Suppressor macrophage (primary cell): Measurements from ENCODE around the gene AGTR1.
"Not testable (repeated sequence)": the region's sequence is repeated elsewhere in the genome, so short reads cannot be mapped to it uniquely, and the experiment has no call there.

Experiments
- DNase-seq, 4 experiments: peaks; one replicate each; pipeline ENCODE4 v3.0.0-alpha.2; 2020 to 2022

Gene AGTR1

GRCh38 chr3:148718982-148719862 is 21.5 kb downstream of the AGTR1 start:
- peak in 2 of 4 experiments; percentile 7 to 15 for DNase-seq

- DNase-seq: no peak
These were observed 23.2 kb downstream of the AGTR1 start for GRCh38 chr3:148720873-148721272.

GRCh38 chr3:148723631-148724030 is 25.9 kb downstream of the AGTR1 start:
- DNase-seq: no peak

- DNase-seq: peak; percentile 66 to 79 (median 75)
These were observed 29.5 kb downstream of the AGTR1 start for GRCh38 chr3:148727231-148727630.

GRCh38 chr3:148728753-148729152 is 31.1 kb downstream of the AGTR1 start:
- no peak for DNase-seq

GRCh38 chr3:148729476-148730055 is 31.9 kb downstream of the AGTR1 start:
- DNase-seq: no peak

- DNase-seq: no peak
These were observed 33.0 kb downstream of the AGTR1 start for GRCh38 chr3:148730676-148731075.

GRCh38 chr3:148735597-148735996 is 37.9 kb downstream of the AGTR1 start:
- peak in 3 of 4 experiments; percentile 17 to 28 (median 20) for DNase-seq

GRCh38 chr3:148736086-148736485 is 38.4 kb downstream of the AGTR1 start:
- no peak for DNase-seq

- DNase-seq: no peak
These were observed 39.4 kb downstream of the AGTR1 start for GRCh38 chr3:148737104-148737530.

- no peak for DNase-seq
These were observed 42.0 kb downstream of the AGTR1 start for GRCh38 chr3:148739720-148740119.

- DNase-seq: no peak
These were observed 42.6 kb downstream of the AGTR1 start for GRCh38 chr3:148740291-148740690.

GRCh38 chr3:148741219-148741618 is 43.5 kb downstream of the AGTR1 start:
- DNase-seq: no peak

GRCh38 chr3:148742118-148742517 is 44.4 kb downstream of the AGTR1 start:
- DNase-seq: no peak

GRCh38 chr3:148746053-148746452 is 48.4 kb downstream of the AGTR1 start:
- DNase-seq: no peak

- no peak for DNase-seq
These were observed 50.6 kb downstream of the AGTR1 start for GRCh38 chr3:148748283-148748682.

GRCh38 chr3:148750296-148750695 is 52.6 kb downstream of the AGTR1 start:
- DNase-seq: no peak

GRCh38 chr3:148751461-148751860 is 53.8 kb downstream of the AGTR1 start:
- DNase-seq: no peak

GRCh38 chr3:148753385-148753784 is 55.7 kb downstream of the AGTR1 start:
- DNase-seq: not testable (repeated sequence)

- no peak for DNase-seq
These were observed 57.9 kb downstream of the AGTR1 start for GRCh38 chr3:148755570-148755969.

GRCh38 chr3:148756311-148756710 is 58.6 kb downstream of the AGTR1 start:
- DNase-seq: peak in 2 of 4 experiments; percentile 6 to 23

- peak; percentile 60 to 89 (median 74) for DNase-seq
These were observed 59.8 kb downstream of the AGTR1 start for GRCh38 chr3:148757238-148758215.
